Uterus (tissue), 2 donors: ENCODE data around the gene RAB12.

Experiments
- POLR2A ChIP-seq, 2 donors: fragments of 450-650 bp; IDR thresholded peaks; one replicate each; pipeline ENCODE4 v1.6.1; 2016; ENCODE audit warnings: antibody characterized with exemption in 2 of 2, mild to moderate bottlenecking in 1 of 2, moderate library complexity in 1 of 2
- TF ChIP-seq, protein P1 (sequence below), 4 experiments: fragments of 200-600 bp in 2 of 4; fragments of 450-650 bp in 2 of 4; sonication (generic) in 2 of 4; IDR thresholded peaks; one replicate each; pipeline ENCODE4 v1.5.1; 2016 to 2019; ENCODE audit warnings: antibody characterized with exemption in 4 of 4, mild to moderate bottlenecking in 2 of 4, moderate library complexity in 1 of 4

DNA sequence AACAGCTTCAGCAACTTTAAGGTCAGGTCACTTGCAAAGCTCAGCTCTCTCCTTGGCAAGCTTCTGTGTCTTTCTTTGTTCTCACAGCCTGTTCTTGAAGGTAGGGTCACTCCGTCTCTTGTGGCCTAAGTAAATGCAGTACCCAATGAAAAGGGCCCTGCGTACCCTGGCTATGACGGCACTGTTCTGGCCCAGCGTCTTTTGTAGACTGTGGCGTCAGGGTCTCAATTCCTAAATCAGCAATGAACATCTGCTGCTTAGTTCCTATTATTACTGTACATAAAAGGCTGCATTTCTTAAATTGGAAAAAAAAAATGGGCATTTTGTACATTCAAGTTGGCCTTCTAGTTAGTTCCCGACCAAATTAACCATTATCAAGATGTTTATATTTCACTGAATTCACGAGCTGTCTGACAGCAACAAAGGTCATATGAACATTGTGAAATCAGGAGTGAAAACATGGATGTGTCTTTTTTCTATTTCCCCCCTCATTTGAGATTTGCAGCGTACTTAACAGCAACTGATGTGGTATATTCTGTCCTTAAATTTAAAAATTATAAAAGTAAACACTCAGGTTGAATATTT is 79.1 kb downstream of the RAB12 start:
- no peak for TF ChIP-seq POLR2A (IDR thresholded peaks at IDR 0.05)
- TF ChIP-seq, protein P1, sequence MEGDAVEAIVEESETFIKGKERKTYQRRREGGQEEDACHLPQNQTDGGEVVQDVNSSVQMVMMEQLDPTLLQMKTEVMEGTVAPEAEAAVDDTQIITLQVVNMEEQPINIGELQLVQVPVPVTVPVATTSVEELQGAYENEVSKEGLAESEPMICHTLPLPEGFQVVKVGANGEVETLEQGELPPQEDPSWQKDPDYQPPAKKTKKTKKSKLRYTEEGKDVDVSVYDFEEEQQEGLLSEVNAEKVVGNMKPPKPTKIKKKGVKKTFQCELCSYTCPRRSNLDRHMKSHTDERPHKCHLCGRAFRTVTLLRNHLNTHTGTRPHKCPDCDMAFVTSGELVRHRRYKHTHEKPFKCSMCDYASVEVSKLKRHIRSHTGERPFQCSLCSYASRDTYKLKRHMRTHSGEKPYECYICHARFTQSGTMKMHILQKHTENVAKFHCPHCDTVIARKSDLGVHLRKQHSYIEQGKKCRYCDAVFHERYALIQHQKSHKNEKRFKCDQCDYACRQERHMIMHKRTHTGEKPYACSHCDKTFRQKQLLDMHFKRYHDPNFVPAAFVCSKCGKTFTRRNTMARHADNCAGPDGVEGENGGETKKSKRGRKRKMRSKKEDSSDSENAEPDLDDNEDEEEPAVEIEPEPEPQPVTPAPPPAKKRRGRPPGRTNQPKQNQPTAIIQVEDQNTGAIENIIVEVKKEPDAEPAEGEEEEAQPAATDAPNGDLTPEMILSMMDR (IDR thresholded peaks at IDR 0.05) = no peak
